Activated B cell treated with CpG ODN at 0.5 μM for 24 hours (primary cell): ENCODE measurements around the gene OR52L1. TPM values are rescaled to one million over a fixed set of nuclear protein-coding genes. Genes with fewer than 3 reads are reported as not detected.

Experiments used
- ATAC-seq: fragments of 200-7000 bp; cut with Tn5 transposase; one replicate; pipeline ENCODE4 v1.10.0; 2021; ENCODE audit warnings: low read depth, mild to moderate bottlenecking, moderate library complexity
- CTCF ChIA-PET: fragments of 350-600 bp; sonication (Branson Sonifier 250); formaldehyde crosslinking; loops from one replicate; lab custom pipeline; 2021; ENCODE audit warnings: antibody characterized with exemption; lab: Charles Lee
- POLR2A ChIA-PET: fragments of 350-600 bp; sonication (Branson Sonifier 250); formaldehyde crosslinking; loops from one replicate; lab custom pipeline; 2021; ENCODE audit warnings: antibody characterized with exemption; lab: Charles Lee
- DNase-seq: peaks from one replicate; pipeline ENCODE4 v3.0.0; 2022
- H3K27ac Mint-ChIP-seq: one replicate; pipeline ENCODE4 v1.8.0; 2020; ENCODE audit warnings: mixed read lengths
- H3K27me3 Mint-ChIP-seq: one replicate; pipeline ENCODE4 v1.8.0; 2021; ENCODE audit warnings: mixed read lengths
- H3K36me3 Mint-ChIP-seq: one replicate; pipeline ENCODE4 v1.8.0; 2021; ENCODE audit warnings: low read depth, mixed read lengths
- H3K4me1 Mint-ChIP-seq: one replicate; pipeline ENCODE4 v1.8.0; 2021; ENCODE audit warnings: mixed read lengths
- H3K4me3 Mint-ChIP-seq: one replicate; pipeline ENCODE4 v1.8.0; 2020; ENCODE audit warnings: mild to moderate bottlenecking, mixed read lengths
- H3K9me3 Mint-ChIP-seq: one replicate; pipeline ENCODE4 v1.8.0; 2020; ENCODE audit warnings: mixed read lengths
- intact Hi-C: fragments of 100-400 bp; cut with micrococcal nuclease; formaldehyde crosslinking; loops from one replicate; pipeline ENCODE4 v1.15.1; 2024
- total RNA-seq: library from RNA; stranded (reverse); gene quantifications from 2 replicates; pipeline ENCODE4 v1.2.3, GENCODE V29; 2022
- TF ChIP-seq, protein P1 (sequence below): fragments of 200-600 bp; IDR thresholded peaks from one replicate; pipeline ENCODE4 v1.8.0; 2022; ENCODE audit warnings: antibody characterized with exemption, mild to moderate bottlenecking

OR52L1 gene
- not detected in 2 replicates for total RNA-seq

DNA sequence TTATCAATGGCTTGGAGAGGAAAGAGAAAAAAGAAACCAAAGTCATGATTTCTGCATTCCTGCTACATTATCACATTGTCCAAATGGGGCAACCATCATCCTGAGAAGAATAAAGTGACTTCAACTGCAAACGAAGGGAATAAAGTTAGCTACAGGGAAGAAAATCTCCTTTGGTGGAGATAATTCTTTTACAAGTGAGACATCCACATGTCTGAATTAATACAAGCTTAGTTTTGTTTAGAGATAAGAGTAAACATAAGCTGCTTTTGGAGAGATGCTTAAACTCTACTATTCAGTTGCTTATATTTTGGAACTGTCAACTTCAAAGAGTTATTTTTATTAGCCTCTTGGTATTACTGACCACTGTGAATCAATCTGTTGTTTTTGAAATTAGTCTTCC lies at the start of gene OR52L1:
OR52L1 (minus strand) TSS at position 101 of the 400 bp plus-strand sequence; CDS start at position 46, 55 bp downstream.
- no peak within 1 kb of the TSS for H3K27ac Mint-ChIP-seq

DNA sequence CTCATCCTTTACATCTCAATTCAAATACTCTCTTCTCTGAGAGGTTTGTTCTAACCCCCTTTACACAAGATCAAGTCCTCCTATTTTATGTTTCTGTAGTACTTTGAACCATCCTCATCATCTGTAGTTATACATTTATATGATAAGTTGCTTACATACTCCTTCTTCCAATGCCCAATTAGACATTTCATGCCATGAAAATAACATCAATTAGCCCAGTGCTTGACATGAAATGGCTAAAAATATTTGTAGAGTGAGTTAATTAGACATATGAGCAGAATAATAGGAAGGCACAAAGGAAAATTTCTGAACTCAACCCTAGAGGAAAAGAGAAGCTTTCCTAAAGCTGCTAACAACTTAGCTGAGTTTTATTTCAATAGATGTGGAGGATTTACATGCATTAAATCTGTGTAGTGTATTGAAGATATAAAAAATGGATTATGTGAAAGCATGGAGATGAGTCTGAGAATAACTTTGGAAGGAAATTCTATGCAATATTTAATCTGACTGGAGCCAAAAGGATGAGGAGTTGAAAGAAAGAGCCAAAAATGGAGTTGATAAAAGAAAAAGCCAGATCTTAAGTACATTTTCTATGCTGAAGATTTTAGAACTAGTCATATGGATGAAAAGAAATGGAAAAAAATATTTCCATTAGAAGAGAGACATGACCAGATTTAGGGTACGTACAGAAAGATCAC lies 44.1 kb upstream of the OR52L1 start, which contains the start of gene OR56A1:
OR56A1 (minus strand) TSS at position 51 of the 698 bp plus-strand sequence. CDS start 3,066 bp downstream, outside the sequence.
- DNase-seq = no peak
- intact Hi-C loops = no loop called here
- Mint-ChIP-seq H3K4me1 (no peaks in the 10 kb centered on the region), H3K27ac (no peak within 1 kb of the TSS), H3K36me3 (no peaks in the 10 kb centered on the region), H3K9me3 (no peaks in the 10 kb centered on the region), H3K4me3 (no peak within 1 kb of the TSS), H3K27me3 (peaks cover 7% of the 10 kb centered on the region)
- POLR2A ChIA-PET = no interaction called here
- CTCF ChIA-PET = no interaction called here
- no peak for ATAC-seq
- TF ChIP-seq, protein P1, sequence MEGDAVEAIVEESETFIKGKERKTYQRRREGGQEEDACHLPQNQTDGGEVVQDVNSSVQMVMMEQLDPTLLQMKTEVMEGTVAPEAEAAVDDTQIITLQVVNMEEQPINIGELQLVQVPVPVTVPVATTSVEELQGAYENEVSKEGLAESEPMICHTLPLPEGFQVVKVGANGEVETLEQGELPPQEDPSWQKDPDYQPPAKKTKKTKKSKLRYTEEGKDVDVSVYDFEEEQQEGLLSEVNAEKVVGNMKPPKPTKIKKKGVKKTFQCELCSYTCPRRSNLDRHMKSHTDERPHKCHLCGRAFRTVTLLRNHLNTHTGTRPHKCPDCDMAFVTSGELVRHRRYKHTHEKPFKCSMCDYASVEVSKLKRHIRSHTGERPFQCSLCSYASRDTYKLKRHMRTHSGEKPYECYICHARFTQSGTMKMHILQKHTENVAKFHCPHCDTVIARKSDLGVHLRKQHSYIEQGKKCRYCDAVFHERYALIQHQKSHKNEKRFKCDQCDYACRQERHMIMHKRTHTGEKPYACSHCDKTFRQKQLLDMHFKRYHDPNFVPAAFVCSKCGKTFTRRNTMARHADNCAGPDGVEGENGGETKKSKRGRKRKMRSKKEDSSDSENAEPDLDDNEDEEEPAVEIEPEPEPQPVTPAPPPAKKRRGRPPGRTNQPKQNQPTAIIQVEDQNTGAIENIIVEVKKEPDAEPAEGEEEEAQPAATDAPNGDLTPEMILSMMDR = no peak

More for the DNA sequence above, at the start of gene OR52L1:
- intact Hi-C loops = no loop called here
- no peaks in the 10 kb centered on the region for H3K36me3 Mint-ChIP-seq
- CTCF ChIA-PET = no interaction called here
- no peaks in the 10 kb centered on the region for H3K9me3 Mint-ChIP-seq
- H3K4me1 Mint-ChIP-seq = no peaks in the 10 kb centered on the region
- POLR2A ChIA-PET = no interaction called here
- ATAC-seq (no peak), DNase-seq (no peak)
- H3K27me3 Mint-ChIP-seq = peaks cover 8% of the 10 kb centered on the region
- no peak within 1 kb of the TSS for H3K4me3 Mint-ChIP-seq
- TF ChIP-seq, protein P1 = no peak

DNA sequence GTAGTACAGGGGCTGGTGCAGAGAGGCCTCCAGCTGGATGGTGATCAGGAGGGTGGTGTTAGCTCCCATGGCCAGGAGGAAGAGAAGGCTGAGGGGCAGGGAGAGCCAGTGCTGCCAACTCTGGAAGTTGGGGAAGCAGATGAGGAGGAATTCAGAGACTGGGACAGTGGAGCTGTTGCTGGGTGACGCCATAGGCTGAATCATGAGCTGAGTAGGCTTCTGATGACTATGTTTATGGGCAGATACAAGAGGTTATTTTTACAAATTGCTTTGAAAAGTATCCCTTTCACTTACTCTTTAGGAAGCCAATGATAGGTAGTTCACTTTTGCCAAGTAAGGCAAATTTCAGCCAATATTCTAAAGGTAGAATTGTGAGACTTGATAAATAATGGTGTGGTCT lies 40.7 kb upstream of the OR52L1 start:
- ATAC-seq (no peak), DNase-seq (no peak)
- Mint-ChIP-seq H3K27ac (no peak overlapping the region), H3K4me1 (no peaks in the 10 kb centered on the region), H3K4me3 (no peak overlapping the region), H3K36me3 (no peaks in the 10 kb centered on the region), H3K27me3 (peaks cover 9% of the 10 kb centered on the region), H3K9me3 (no peaks in the 10 kb centered on the region)
- intact Hi-C loops = no loop called here
- POLR2A ChIA-PET = no interaction called here
- TF ChIP-seq, protein P1 = no peak
- CTCF ChIA-PET = no interaction called here

DNA sequence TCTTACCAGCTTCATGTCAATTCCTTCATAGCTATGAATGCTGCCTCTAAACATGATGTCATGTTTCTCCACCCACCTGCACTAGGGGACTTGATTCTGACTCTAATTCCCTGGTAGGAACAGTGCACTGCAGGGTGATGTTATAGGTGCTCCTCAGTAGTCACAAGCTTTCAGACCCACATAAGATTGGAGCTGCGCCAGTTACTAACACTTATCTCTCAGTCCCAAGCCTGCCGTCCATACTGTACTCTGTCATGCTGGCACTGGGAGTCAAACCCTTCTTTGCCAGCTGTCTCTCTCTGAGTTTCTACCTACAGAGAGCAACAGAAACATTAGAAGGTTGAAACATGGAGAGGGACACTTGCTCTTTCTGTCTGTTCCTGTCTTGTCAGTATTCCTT lies 38.3 kb upstream of the OR52L1 start:
- TF ChIP-seq, protein P1 = no peak
- ChIA-PET CTCF (no interaction called here), POLR2A (no interaction called here)
- peaks cover 9% of the 10 kb centered on the region for H3K27me3 Mint-ChIP-seq
- no peaks in the 10 kb centered on the region for H3K36me3 Mint-ChIP-seq
- H3K4me1 Mint-ChIP-seq = no peaks in the 10 kb centered on the region
- H3K9me3 Mint-ChIP-seq = no peaks in the 10 kb centered on the region
- H3K4me3 Mint-ChIP-seq = no peak overlapping the region
- intact Hi-C loops = no loop called here
- DNase-seq = no peak
- H3K27ac Mint-ChIP-seq = no peak overlapping the region
- ATAC-seq = no peak

DNA sequence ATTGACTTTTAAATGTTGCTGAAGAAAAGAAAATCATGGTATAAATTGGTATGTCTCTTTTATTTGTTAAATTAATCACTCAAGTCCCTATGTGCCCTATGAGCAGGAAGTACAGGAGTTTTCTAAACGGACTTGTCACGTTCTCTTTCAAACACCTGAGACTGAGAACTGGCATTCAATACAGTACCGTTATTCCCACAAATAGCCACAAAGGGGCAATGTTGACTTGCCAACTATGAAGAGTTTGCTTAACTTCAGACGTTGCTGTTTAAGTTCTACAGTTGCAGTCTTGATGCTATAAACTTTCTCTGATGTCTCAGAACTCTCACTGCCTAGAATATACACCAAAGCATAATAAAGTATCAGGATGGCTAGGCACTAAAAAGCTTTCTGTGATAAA lies 36.2 kb upstream of the OR52L1 start:
- H3K36me3 Mint-ChIP-seq = no peaks in the 10 kb centered on the region
- H3K27me3 Mint-ChIP-seq = peaks cover 17% of the 10 kb centered on the region
- no peak for DNase-seq
- no peak overlapping the region for H3K4me3 Mint-ChIP-seq
- ATAC-seq = no peak
- H3K4me1 Mint-ChIP-seq = no peaks in the 10 kb centered on the region
- POLR2A ChIA-PET = no interaction called here
- H3K27ac Mint-ChIP-seq = no peak overlapping the region
- H3K9me3 Mint-ChIP-seq = no peaks in the 10 kb centered on the region
- intact Hi-C loops = loop anchor here (1.0 kb wide), 2 partner anchors 293 to 330 kb away; no protein-coding TSS in a partner anchor
- CTCF ChIA-PET = interaction anchor here (0.8 to 1.4 kb wide), 5 partner anchors 322 to 340 kb away, joined by 3 to 8 read pairs (median 4); no protein-coding TSS in a partner anchor
- TF ChIP-seq, protein P1 = no peak
